Mesendoderm (in vitro differentiated cells): ENCODE measurements around the gene DMD.

Source experiments
- DNase-seq: peaks from one replicate; pipeline ENCODE4 v3.0.0; 2013
- H2AK5ac ChIP-seq: 2 replicates; pipeline ENCODE4 v1.6.1; 2013; ENCODE audit warnings: low read length, inconsistent platforms
- H2BK120ac ChIP-seq: 2 replicates; pipeline ENCODE4 v1.6.1; 2013; ENCODE audit warnings: low read depth, mild to moderate bottlenecking, low read length, moderate library complexity, mixed read lengths
- H2BK15ac ChIP-seq: replicated peaks from 2 replicates; pipeline ENCODE4 v1.6.1; 2013; ENCODE audit warnings: low read depth, mild to moderate bottlenecking, moderate library complexity
- H2BK5ac ChIP-seq: 2 replicates; pipeline ENCODE4 v1.6.1; 2013; ENCODE audit warnings: low read length, inconsistent platforms
- H3K18ac ChIP-seq: 2 replicates; pipeline ENCODE4 v1.6.1; 2013; ENCODE audit warnings: mild to moderate bottlenecking, low read length, mixed read lengths
- H3K23ac ChIP-seq: one replicate; pipeline ENCODE4 v1.6.1; 2013; ENCODE audit warnings: low read length
- H3K27ac ChIP-seq: 2 replicates; pipeline ENCODE4 v1.5.1; 2013; ENCODE audit warnings: low read depth, mild to moderate bottlenecking, inconsistent platforms, low read length, moderate library complexity
- H3K27me3 ChIP-seq: 2 replicates; pipeline ENCODE4 v1.6.1; 2013; ENCODE audit warnings: low read length, control low read depth, mild to moderate bottlenecking, inconsistent platforms; ENCODE audit not compliant: insufficient read depth, poor library complexity
- H3K36me3 ChIP-seq: 2 replicates; pipeline ENCODE4 v1.6.1; 2013; ENCODE audit warnings: low read length, inconsistent platforms; ENCODE audit not compliant: control insufficient read depth, insufficient read depth
- H3K4ac ChIP-seq: one replicate; pipeline ENCODE4 v1.6.1; 2013; ENCODE audit warnings: low read depth, mild to moderate bottlenecking, low read length, moderate library complexity
- H3K4me1 ChIP-seq: 2 replicates; pipeline ENCODE4 v1.6.1; 2013; ENCODE audit warnings: low read depth, low read length, inconsistent platforms; ENCODE audit not compliant: control insufficient read depth
- H3K4me2 ChIP-seq: 2 replicates; pipeline ENCODE4 v1.6.1; 2013; ENCODE audit warnings: low read length
- H3K4me3 ChIP-seq: 2 replicates; pipeline ENCODE4 v1.5.1; 2013; ENCODE audit warnings: mild to moderate bottlenecking, low read length
- H3K56ac ChIP-seq: one replicate; pipeline ENCODE4 v1.6.1; 2013; ENCODE audit warnings: low read length
- H3K79me1 ChIP-seq: 2 replicates; pipeline ENCODE4 v1.6.1; 2013; ENCODE audit warnings: low read length, inconsistent platforms
- H3K79me2 ChIP-seq: 2 replicates; pipeline ENCODE4 v1.6.1; 2013; ENCODE audit warnings: mild to moderate bottlenecking, low read length; ENCODE audit not compliant: control insufficient read depth, insufficient read depth
- H3K9ac ChIP-seq: 2 replicates; pipeline ENCODE4 v1.6.1; 2013; ENCODE audit warnings: low read length, inconsistent platforms
- H4K5ac ChIP-seq: one replicate; pipeline ENCODE4 v1.6.1; 2013; ENCODE audit warnings: low read length
- H4K8ac ChIP-seq: one replicate; pipeline ENCODE4 v1.6.1; 2013; ENCODE audit warnings: low read depth, mild to moderate bottlenecking, control low read depth, low read length, moderate library complexity
- WGBS: extraction: QIAGEN DNeasy Blood & Tissue Kit; methylation state at CpG from one replicate; pipeline ENCODE4 v1.1.7; 2013; ENCODE audit warnings: low lambda C conversion rate, missing lambda C conversion rate; ENCODE audit not compliant: insufficient coverage; ENCODE audit errors: extremely low coverage; 5-methylcytosine and 5-hydroxymethylcytosine counted together

Gene DMD

GRCh38 chrX:32448945-32449344, 762.4 kb downstream of the DMD start:
- H2AK5ac ChIP-seq: no peak overlapping the region
- H3K4ac ChIP-seq: no peak overlapping the region
- no peaks in the 10 kb centered on the region for H3K36me3 ChIP-seq
- no peak overlapping the region for H2BK120ac ChIP-seq
- no peak overlapping the region for H2BK5ac ChIP-seq
- no peak overlapping the region for H3K23ac ChIP-seq
- H3K9ac ChIP-seq: no peak overlapping the region
- H3K27ac ChIP-seq: no peak overlapping the region
- H3K4me3 ChIP-seq: no peak overlapping the region
- no peaks in the 10 kb centered on the region for H3K4me1 ChIP-seq
- no peak overlapping the region for H3K18ac ChIP-seq
- no peak for DNase-seq
- H4K8ac ChIP-seq: no peak overlapping the region
- H3K4me2 ChIP-seq: no peak overlapping the region
- no CpG with 5 or more reads among the region's 2 CpGs for WGBS
- H3K56ac ChIP-seq: no peak overlapping the region
- H3K79me2 ChIP-seq: no peaks in the 10 kb centered on the region
- no peak overlapping the region for H4K5ac ChIP-seq
- no peak overlapping the region for H2BK15ac ChIP-seq
- H3K79me1 ChIP-seq: no peaks in the 10 kb centered on the region
- no peaks in the 10 kb centered on the region for H3K27me3 ChIP-seq

- no peak overlapping the region for H3K56ac ChIP-seq
- no peak for DNase-seq
- no peaks in the 10 kb centered on the region for H3K4me1 ChIP-seq
- no peak overlapping the region for H3K23ac ChIP-seq
- no peak overlapping the region for H2BK120ac ChIP-seq
- no peak overlapping the region for H2AK5ac ChIP-seq
- no peak overlapping the region for H2BK5ac ChIP-seq
- H4K8ac ChIP-seq: no peak overlapping the region
- H3K27ac ChIP-seq: no peak overlapping the region
- H3K4ac ChIP-seq: no peak overlapping the region
- no peak overlapping the region for H3K4me3 ChIP-seq
- no peak overlapping the region for H3K18ac ChIP-seq
- H3K27me3 ChIP-seq: no peaks in the 10 kb centered on the region
- H3K79me1 ChIP-seq: no peaks in the 10 kb centered on the region
- no peak overlapping the region for H4K5ac ChIP-seq
- no peak overlapping the region for H2BK15ac ChIP-seq
- no peaks in the 10 kb centered on the region for H3K79me2 ChIP-seq
- no peaks in the 10 kb centered on the region for H3K36me3 ChIP-seq
- no peak overlapping the region for H3K4me2 ChIP-seq
- no peak overlapping the region for H3K9ac ChIP-seq
- no CpG with 5 or more reads among the region's 1 CpG for WGBS
Measured at GRCh38 chrX:32448320-32448719, 763.0 kb downstream of the DMD start.

DNA sequence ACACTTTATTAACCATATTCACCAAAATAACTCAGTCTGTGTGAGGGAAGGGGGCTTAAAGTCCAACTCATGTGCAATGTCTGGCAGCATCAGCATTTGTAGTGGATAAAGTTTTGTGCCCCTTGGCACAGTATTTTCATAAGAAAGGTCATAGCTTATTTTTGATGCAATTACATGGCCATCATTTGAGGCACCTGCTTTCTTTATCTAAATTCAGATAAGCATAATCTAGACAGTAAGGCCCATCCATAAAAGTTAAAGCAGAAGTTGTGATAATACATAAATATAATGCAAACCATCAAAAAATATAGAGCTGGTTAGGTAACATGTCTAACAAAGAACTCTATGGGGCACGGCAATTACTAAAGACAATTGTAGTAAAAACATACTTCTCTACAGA, 763.7 kb downstream of the DMD start:
- no peak overlapping the region for H2BK5ac ChIP-seq
- WGBS: no CpG with 5 or more reads among the region's 1 CpG
- no peak overlapping the region for H2BK120ac ChIP-seq
- H3K4me3 ChIP-seq: no peak overlapping the region
- DNase-seq: no peak
- no peak overlapping the region for H3K4ac ChIP-seq
- no peaks in the 10 kb centered on the region for H3K27me3 ChIP-seq
- no peak overlapping the region for H3K18ac ChIP-seq
- no peak overlapping the region for H4K5ac ChIP-seq
- H3K9ac ChIP-seq: no peak overlapping the region
- no peak overlapping the region for H3K23ac ChIP-seq
- H4K8ac ChIP-seq: no peak overlapping the region
- no peak overlapping the region for H2AK5ac ChIP-seq
- no peaks in the 10 kb centered on the region for H3K79me1 ChIP-seq
- no peaks in the 10 kb centered on the region for H3K36me3 ChIP-seq
- H3K56ac ChIP-seq: no peak overlapping the region
- no peak overlapping the region for H3K27ac ChIP-seq
- no peak overlapping the region for H3K4me2 ChIP-seq
- no peaks in the 10 kb centered on the region for H3K79me2 ChIP-seq
- no peaks in the 10 kb centered on the region for H3K4me1 ChIP-seq
- H2BK15ac ChIP-seq: no peak overlapping the region

DNA sequence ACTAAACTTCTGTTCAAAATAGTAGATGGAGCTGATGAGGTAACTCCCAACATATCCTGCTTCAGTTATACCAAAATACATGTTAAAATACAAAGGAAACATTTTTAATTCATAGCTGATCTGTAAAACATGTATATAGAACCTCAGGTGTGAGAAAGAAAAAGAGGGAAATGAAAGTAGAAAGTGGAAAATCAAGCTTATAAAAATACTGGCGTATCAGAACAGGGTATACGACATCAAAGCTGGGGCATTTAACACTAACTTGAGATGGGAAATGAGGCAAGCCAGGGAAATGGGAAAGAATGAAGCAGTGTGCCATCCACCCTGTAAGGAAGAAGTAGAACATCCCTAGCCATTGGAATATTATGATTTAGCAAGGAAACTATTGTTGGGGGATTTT, 767.5 kb downstream of the DMD start:
- H3K27me3 ChIP-seq: no peaks in the 10 kb centered on the region
- no peak overlapping the region for H3K4ac ChIP-seq
- no peak overlapping the region for H3K4me3 ChIP-seq
- no peak overlapping the region for H4K5ac ChIP-seq
- no peaks in the 10 kb centered on the region for H3K4me1 ChIP-seq
- no peaks in the 10 kb centered on the region for H3K36me3 ChIP-seq
- no peak overlapping the region for H2BK120ac ChIP-seq
- no peak overlapping the region for H3K18ac ChIP-seq
- no peak overlapping the region for H2BK5ac ChIP-seq
- no peaks in the 10 kb centered on the region for H3K79me2 ChIP-seq
- no CpG with 5 or more reads among the region's 2 CpGs for WGBS
- H3K79me1 ChIP-seq: no peaks in the 10 kb centered on the region
- no peak for DNase-seq
- no peak overlapping the region for H2AK5ac ChIP-seq
- H3K9ac ChIP-seq: no peak overlapping the region
- H3K27ac ChIP-seq: no peak overlapping the region
- H4K8ac ChIP-seq: no peak overlapping the region
- no peak overlapping the region for H2BK15ac ChIP-seq
- H3K56ac ChIP-seq: no peak overlapping the region
- no peak overlapping the region for H3K4me2 ChIP-seq
- no peak overlapping the region for H3K23ac ChIP-seq

DNA sequence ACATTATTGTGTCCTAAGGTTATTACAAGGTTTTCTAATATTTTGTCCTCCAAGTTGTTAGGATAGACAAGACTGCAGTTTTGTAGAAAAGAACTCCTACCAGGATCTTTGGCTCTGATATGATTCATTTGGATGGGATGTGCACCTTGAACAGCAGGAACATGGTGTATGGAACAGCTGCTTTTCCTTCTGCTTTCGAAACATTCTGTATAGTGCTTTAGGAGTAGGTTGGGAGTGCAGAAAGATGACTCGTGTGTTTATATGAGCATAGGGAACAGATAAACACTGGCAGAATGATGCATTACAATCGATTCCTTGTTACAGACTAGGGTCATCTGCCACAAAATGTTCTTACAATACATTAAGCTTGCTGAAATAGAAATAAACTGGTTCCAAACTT, 790.1 kb downstream of the DMD start:
- no peak overlapping the region for H3K18ac ChIP-seq
- no peak overlapping the region for H3K27ac ChIP-seq

DNA sequence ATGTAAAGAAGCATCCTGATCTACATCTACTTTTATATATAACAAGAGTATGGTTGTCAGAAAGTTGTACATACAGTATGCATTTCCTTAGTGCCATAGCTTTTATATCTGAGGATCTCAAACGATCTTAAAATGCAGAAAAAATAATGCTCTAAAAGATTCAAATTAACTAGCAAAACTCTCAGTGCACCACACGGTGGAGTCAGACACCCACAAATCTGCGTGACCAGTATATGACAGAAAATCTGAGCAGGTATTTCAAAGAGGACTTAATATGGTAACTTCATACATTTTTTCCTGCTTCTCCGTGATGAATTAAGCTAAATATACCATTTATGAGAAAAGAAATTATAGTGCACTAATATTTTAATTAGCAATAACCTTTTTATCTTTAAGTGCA, 803.0 kb downstream of the DMD start:
- H3K4ac ChIP-seq: no peak overlapping the region
- no peak overlapping the region for H2BK120ac ChIP-seq
- peak; percentile 22 for DNase-seq
- no peak overlapping the region for H3K56ac ChIP-seq
- H3K4me3 ChIP-seq: no peak overlapping the region
- no peak overlapping the region for H3K18ac ChIP-seq
- WGBS: no CpG with 5 or more reads among the region's 4 CpGs
- H3K4me2 ChIP-seq: no peak overlapping the region
- H3K4me1 ChIP-seq: no peaks in the 10 kb centered on the region
- H3K36me3 ChIP-seq: no peaks in the 10 kb centered on the region
- no peaks in the 10 kb centered on the region for H3K27me3 ChIP-seq
- H3K9ac ChIP-seq: no peak overlapping the region
- H2AK5ac ChIP-seq: no peak overlapping the region
- H3K79me1 ChIP-seq: no peaks in the 10 kb centered on the region
- no peak overlapping the region for H2BK5ac ChIP-seq
- no peak overlapping the region for H4K5ac ChIP-seq
- H2BK15ac ChIP-seq: no peak overlapping the region
- no peak overlapping the region for H3K27ac ChIP-seq
- H4K8ac ChIP-seq: no peak overlapping the region
- H3K23ac ChIP-seq: no peak overlapping the region
- no peaks in the 10 kb centered on the region for H3K79me2 ChIP-seq

More for the DNA sequence above, 790.1 kb downstream of the DMD start:
- no peak for DNase-seq
- H3K4me3 ChIP-seq: no peak overlapping the region
- no peak overlapping the region for H4K5ac ChIP-seq
- no CpG with 5 or more reads among the region's 3 CpGs for WGBS
- no peaks in the 10 kb centered on the region for H3K27me3 ChIP-seq
- no peak overlapping the region for H2BK120ac ChIP-seq
- H3K36me3 ChIP-seq: no peaks in the 10 kb centered on the region
- no peaks in the 10 kb centered on the region for H3K79me1 ChIP-seq
- H3K4ac ChIP-seq: no peak overlapping the region
- no peaks in the 10 kb centered on the region for H3K79me2 ChIP-seq
- no peak overlapping the region for H2BK15ac ChIP-seq
- H2AK5ac ChIP-seq: no peak overlapping the region
- H3K56ac ChIP-seq: no peak overlapping the region
- no peak overlapping the region for H2BK5ac ChIP-seq
- H3K23ac ChIP-seq: no peak overlapping the region
- H3K4me1 ChIP-seq: no peaks in the 10 kb centered on the region
- no peak overlapping the region for H3K4me2 ChIP-seq
- no peak overlapping the region for H3K9ac ChIP-seq
- H4K8ac ChIP-seq: no peak overlapping the region
